ENCODE results near the gene USP31.

USP31 gene

GRCh38 chr16:23107936-23108335 is 41.3 kb downstream of the USP31 start (continued):
- no peak for TF ChIP-seq TOX (CRISPR knock-in tag; IDR thresholded peaks at IDR 0.05; ENCODE audit: borderline replicate concordance)
- no peak for TF ChIP-seq TCF4 (CRISPR knock-in tag; IDR thresholded peaks at IDR 0.05; ENCODE audit: borderline replicate concordance)
- TF ChIP-seq RARB (CRISPR knock-in tag; IDR thresholded peaks at IDR 0.05), result no peak
- no peak for TF ChIP-seq BACH2 (CRISPR knock-in tag; IDR thresholded peaks at IDR 0.05; ENCODE audit: borderline replicate concordance)
- TF ChIP-seq ZC3H10 (CRISPR knock-in tag; IDR thresholded peaks at IDR 0.05), result no peak
- no peak for TF ChIP-seq ZNF565 (CRISPR knock-in tag; conservative IDR thresholded peaks at IDR 0.05; ENCODE audit: low read depth)
- no peak for TF ChIP-seq GLIS3 (CRISPR knock-in tag; IDR thresholded peaks at IDR 0.05)

GRCh38 chr16:23107117-23107516 is 42.1 kb downstream of the USP31 start:
- no peak for TF ChIP-seq ZFP3 (CRISPR knock-in tag; IDR thresholded peaks at IDR 0.05)
- no peak for TF ChIP-seq PPARA (CRISPR knock-in tag; IDR thresholded peaks at IDR 0.05; ENCODE audit: borderline replicate concordance)
- TF ChIP-seq ZNF70 (CRISPR knock-in tag; IDR thresholded peaks at IDR 0.05), result no peak
- TF ChIP-seq CSRNP3 (CRISPR knock-in tag; IDR thresholded peaks at IDR 0.05), result no peak
- TF ChIP-seq TCF4 (CRISPR knock-in tag; IDR thresholded peaks at IDR 0.05; ENCODE audit: borderline replicate concordance), result no peak
- no peak for TF ChIP-seq PATZ1 (CRISPR knock-in tag; IDR thresholded peaks at IDR 0.05; ENCODE audit: borderline replicate concordance)
- no peak for TF ChIP-seq ZFP30 (CRISPR knock-in tag; IDR thresholded peaks at IDR 0.05)
- ATAC-seq, result no peak

GRCh38 chr16:23105309-23105708 is 43.9 kb downstream of the USP31 start:
- ATAC-seq, result no peak

More at GRCh38 chr16:23105309-23105708, 43.9 kb downstream of the USP31 start:
- TF ChIP-seq ARNTL (CRISPR knock-in tag; IDR thresholded peaks at IDR 0.05; ENCODE audit: borderline replicate concordance, low read depth) (no peak), ZNF565 (CRISPR knock-in tag; conservative IDR thresholded peaks at IDR 0.05; ENCODE audit: low read depth) (no peak), ZNF70 (CRISPR knock-in tag; IDR thresholded peaks at IDR 0.05) (no peak), ZC3H10 (CRISPR knock-in tag; IDR thresholded peaks at IDR 0.05) (no peak), RARB (CRISPR knock-in tag; IDR thresholded peaks at IDR 0.05) (no peak), TSHZ2 (CRISPR knock-in tag; IDR thresholded peaks at IDR 0.05) (no peak), CSDC2 (CRISPR knock-in tag; IDR thresholded peaks at IDR 0.05) (no peak), TCF4 (CRISPR knock-in tag; IDR thresholded peaks at IDR 0.05; ENCODE audit: borderline replicate concordance) (no peak), CSRNP3 (CRISPR knock-in tag; IDR thresholded peaks at IDR 0.05) (no peak), PPARA (CRISPR knock-in tag; IDR thresholded peaks at IDR 0.05; ENCODE audit: borderline replicate concordance) (no peak), GLIS3 (CRISPR knock-in tag; IDR thresholded peaks at IDR 0.05) (no peak), ESRRG (CRISPR knock-in tag; IDR thresholded peaks at IDR 0.05) (no peak), CREB5 (CRISPR knock-in tag; IDR thresholded peaks at IDR 0.05; ENCODE audit: low read depth) (no peak), BACH2 (CRISPR knock-in tag; IDR thresholded peaks at IDR 0.05; ENCODE audit: borderline replicate concordance) (no peak), ZFP3 (CRISPR knock-in tag; IDR thresholded peaks at IDR 0.05) (no peak), POU6F1 (CRISPR knock-in tag; IDR thresholded peaks at IDR 0.05; ENCODE audit: borderline replicate concordance, low read depth) (no peak), PATZ1 (CRISPR knock-in tag; IDR thresholded peaks at IDR 0.05; ENCODE audit: borderline replicate concordance) (no peak), OSR1 (CRISPR knock-in tag; IDR thresholded peaks at IDR 0.05) (no peak), ISL1 (CRISPR knock-in tag; IDR thresholded peaks at IDR 0.05) (no peak), SNAI2 (CRISPR knock-in tag; IDR thresholded peaks at IDR 0.05) (no peak)

Data from SK-N-SH treated with all-trans-retinoic acid at 6 μM for 48 hours (cell line).